K562 (cell line): ENCODE data around the gene CERS3. TPM values are rescaled to one million over a fixed set of nuclear protein-coding genes. Genes with fewer than 3 reads are reported as not detected.

Experiments used
- ATAC-seq: fragments of 200-7000 bp; cut with Tn5 transposase; 3 replicates; pipeline ENCODE4 v1.9.1; 2020; ENCODE audit warnings: moderate library complexity
- BruUV-seq: library from RNA; stranded (reverse); fragments of 400-500 nt; replicated peaks from 2 replicates; lab custom pipeline; 2021; lab: Mats Ljungman, UMichigan
- CTCF ChIA-PET: fragments of 300-600 bp; formaldehyde crosslinking; extraction: SDS; loops from one replicate; lab custom pipeline; 2021; ENCODE audit warnings: low intra/inter-chr PET ratio; lab: Yijun Ruan, JAX
- POLR2A ChIA-PET: fragments of 300-600, 350-650 bp; sonication (Branson Sonifier 250); formaldehyde crosslinking; extraction: SDS; loops from one replicate; lab custom pipeline; 2021; ENCODE audit warnings: antibody characterized with exemption, inconsistent platforms; lab: Yijun Ruan, JAX
- DNase-seq, 4 experiments: peaks; one replicate each; pipeline versions ENCODE4 v3.0.0 to v3.0.0-alpha.2; 2011 to 2018; ENCODE audit warnings: low spot score in 3 of 4, mixed read lengths in 3 of 4; ENCODE audit errors: extremely low read depth in 1 of 4
- FAIRE-seq: peaks from 2 replicates; lab custom pipeline; 2011; peaks lifted over from hg19 to GRCh38; lab: Jason Lieb, UNC
- H2AFZ ChIP-seq: 2 replicates; pipeline ENCODE4 v1.6.0; 2011; ENCODE audit warnings: low read depth, low read length, control low read depth, inconsistent platforms
- H3K27ac ChIP-seq: fragments of 200-600 bp; 3 replicates; pipeline ENCODE4 v1.8.0; 2011; ENCODE audit warnings: low read depth, mild to moderate bottlenecking, control low read depth, inconsistent platforms, low read length, moderate library complexity, mixed read lengths; ENCODE audit errors: extremely low read depth
- H3K27me3 ChIP-seq, 2 experiments: fragments of 300-600 bp in 1 of 2; 2 replicates in 1 of 2; 3 replicates in 1 of 2; pipeline versions ENCODE4 v1.6.0 to v1.8.0; 2011; ENCODE audit warnings: inconsistent platforms in 2 of 2, low read length in 2 of 2, mild to moderate bottlenecking in 1 of 2, mixed read lengths in 1 of 2, moderate library complexity in 1 of 2; ENCODE audit not compliant: control insufficient read depth in 2 of 2, insufficient read depth in 2 of 2
- H3K36me3 ChIP-seq: fragments of 300-600 bp; 3 replicates; pipeline ENCODE4 v1.8.0; 2011; ENCODE audit warnings: mild to moderate bottlenecking, low read length, inconsistent platforms; ENCODE audit not compliant: control insufficient read depth, insufficient read depth
- H3K4me1 ChIP-seq, 2 experiments: fragments of 200-600 bp in 1 of 2; replicated peaks in 1 of 2; 2 replicates in 1 of 2; 3 replicates in 1 of 2; pipeline versions ENCODE4 v1.5.1 to v1.8.0; 2011; ENCODE audit warnings: inconsistent platforms in 2 of 2, low read length in 2 of 2, mild to moderate bottlenecking in 1 of 2, mixed read lengths in 1 of 2, moderate library complexity in 1 of 2; ENCODE audit not compliant: control insufficient read depth in 2 of 2, insufficient read depth in 2 of 2
- H3K4me2 ChIP-seq: 2 replicates; pipeline ENCODE4 v1.6.1; 2011; ENCODE audit warnings: low read length, control low read depth, inconsistent platforms, mixed read lengths; ENCODE audit not compliant: insufficient read depth
- H3K4me3 ChIP-seq: fragments of 200-600 bp; sonication (generic), shearing (Covaris generic); 2 replicates; pipeline ENCODE4 v1.5.1; 2016; ENCODE audit warnings: control low read depth, inconsistent platforms
- H3K79me2 ChIP-seq: fragments of 200-600 bp; 3 replicates; pipeline ENCODE4 v1.8.0; 2011; ENCODE audit warnings: low read length, inconsistent platforms; ENCODE audit not compliant: control insufficient read depth, insufficient read depth
- H3K9ac ChIP-seq, 2 experiments: 2 replicates each; pipeline versions ENCODE4 v1.6.0 to v1.6.1; 2011; ENCODE audit warnings: low read depth in 2 of 2, low read length in 2 of 2, control low read depth in 1 of 2, inconsistent platforms in 1 of 2, mild to moderate bottlenecking in 1 of 2, mixed read lengths in 1 of 2; ENCODE audit not compliant: insufficient read depth in 1 of 2
- H3K9me1 ChIP-seq: one replicate; pipeline ENCODE4 v1.6.0; 2011; ENCODE audit warnings: inconsistent platforms, mild to moderate bottlenecking, low read length, moderate library complexity; ENCODE audit not compliant: control insufficient read depth, insufficient read depth
- H3K9me3 ChIP-seq: replicated peaks from 2 replicates; pipeline ENCODE4 v1.5.1; 2011; ENCODE audit warnings: low read depth, low read length, inconsistent platforms; ENCODE audit not compliant: control insufficient read depth, insufficient read depth
- H4K20me1 ChIP-seq: replicated peaks from 2 replicates; pipeline ENCODE4 v1.6.1; 2011; ENCODE audit warnings: low read length, inconsistent platforms, mixed read lengths; ENCODE audit not compliant: control insufficient read depth, insufficient read depth
- LCOR ChIP-seq: sonication (generic); formaldehyde crosslinking; IDR thresholded peaks from 2 replicates; pipeline ENCODE4 v1.8.0; 2022; ENCODE audit warnings: mild to moderate bottlenecking, missing genetic modification reagents
- NFXL1 ChIP-seq: fragments of 450-650 bp; formaldehyde crosslinking; IDR thresholded peaks from 2 replicates; pipeline ENCODE4 v1.4.0; 2021; ENCODE audit warnings: mild to moderate bottlenecking
- PHF21A ChIP-seq: fragments of 450-650 bp; IDR thresholded peaks from 2 replicates; pipeline ENCODE4 v1.6.1; 2017; ENCODE audit warnings: low read depth, borderline replicate concordance
- SIX5 ChIP-seq, 2 experiments: IDR thresholded peaks; 2 replicates each; pipeline ENCODE4 v1.6.1; 2011; ENCODE audit warnings: low read length in 2 of 2, borderline replicate concordance in 1 of 2, low read depth in 1 of 2, mild to moderate bottlenecking in 1 of 2, moderate library complexity in 1 of 2; ENCODE audit not compliant: insufficient read depth in 1 of 2
- TEAD4 ChIP-seq, 2 experiments: sonication (generic) in 1 of 2; formaldehyde crosslinking in 1 of 2; IDR thresholded peaks; 2 replicates each; pipeline versions ENCODE4 v1.6.1 to v1.8.0; 2012 to 2022; ENCODE audit warnings: borderline replicate concordance in 1 of 2, inconsistent platforms in 1 of 2, low read length in 1 of 2, mild to moderate bottlenecking in 1 of 2, missing genetic modification reagents in 1 of 2
- WGBS: fragments of 100-300 bp; shearing (Covaris generic); methylation state at CpG from one replicate; pipeline ENCODE4 v1.1.6; 2016; ENCODE audit warnings: low coverage, mixed read lengths; ENCODE audit not compliant: insufficient coverage; ENCODE audit errors: missing lambda C conversion rate; 5-methylcytosine and 5-hydroxymethylcytosine counted together
- in situ Hi-C: fragments of 300-500 bp; cut with MboI; formaldehyde crosslinking; loops from 4 replicates; pipeline ENCODE4 v1.15.0; 2018; ENCODE audit warnings: inconsistent platforms, mixed read lengths
- intact Hi-C: fragments of 100-400 bp; cut with micrococcal nuclease; formaldehyde crosslinking; loops from 2 replicates; pipeline ENCODE4 v1.14.2; 2022
- polyA plus RNA-seq, 8 experiments: library from polyadenylated mRNA; depleted of rRNA in 4 of 8; stranded (reverse) in 5 of 8; unstranded in 3 of 8; fragments of >200 nt; fragmentation: Nextera tagmentation in 2 of 8; fragmentation: Illumina TruSeq in 1 of 8; extraction: Ambion mirVana in 2 of 8; extraction: Trizol in 1 of 8; gene quantifications; 2 replicates each; pipeline versions ENCODE4 v1.2.1 to v1.2.3, GENCODE V29; 2011 to 2014; ENCODE audit warnings: inconsistent platforms in 1 of 8, missing spikeins in 1 of 8
- total RNA-seq, 7 experiments: library from RNA; depleted of rRNA in 6 of 7; stranded (reverse); fragments of >200 nt in 6 of 7; fragmentation: Illumina TruSeq in 2 of 7; extraction: Trizol in 2 of 7; gene quantifications; 2 replicates each; pipeline versions ENCODE4 v1.2.1 to v1.2.3, GENCODE V29; 2011 to 2021; ENCODE audit warnings: low replicate concordance in 1 of 7
- TF ChIP-seq, protein P1 (sequence below): fragments of 150-350 bp; IDR thresholded peaks from 2 replicates; pipeline ENCODE4 v1.6.1; 2014; ENCODE audit warnings: low read depth, mild to moderate bottlenecking, low read length, borderline replicate concordance

CERS3 gene
- total and polyA plus RNA-seq, 9 of the 15 experiments (the other 6 are each of a cell fraction or from before 2014, with no cell fraction given), result not detected

DNA sequence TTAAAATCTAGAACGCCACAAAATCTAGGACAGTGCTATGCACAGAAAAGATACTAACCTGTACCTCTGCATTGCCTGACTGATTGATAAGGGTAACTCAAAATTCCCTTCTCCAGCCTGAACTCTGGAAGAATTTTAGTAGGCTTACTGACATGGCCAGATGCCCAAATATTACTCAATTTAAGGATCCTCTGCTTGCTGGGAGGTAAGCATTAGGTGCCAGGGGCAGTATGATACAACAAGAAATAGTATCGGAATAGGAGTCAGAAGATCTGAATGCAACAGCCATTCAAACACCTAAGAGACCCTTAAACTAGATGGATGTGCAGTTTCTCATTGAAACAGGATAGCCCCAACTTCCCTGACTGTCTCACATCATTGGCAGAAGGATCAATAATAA lies 45.4 kb downstream of the CERS3 start:
- no peak for ATAC-seq
- Histone ChIP-seq H3K79me2 (no peaks in the 10 kb centered on the region), H3K4me3 (no peak overlapping the region), H3K27me3 (peaks cover 0 to 4% of the 10 kb centered on the region in 2 experiments; a peak in 1 of 5 replicates), H3K36me3 (no peaks in the 10 kb centered on the region), H3K4me1 (no peaks in the 10 kb centered on the region), H4K20me1 (no peaks in the 10 kb centered on the region), H2AFZ (no peak overlapping the region), H3K4me2 (no peak overlapping the region), H3K27ac (no peak overlapping the region), H3K9me1 (no peaks in the 10 kb centered on the region), H3K9ac (no peak overlapping the region), H3K9me3 (no peaks in the 10 kb centered on the region)
- POLR2A ChIA-PET, result no interaction called here
- in situ Hi-C loops (no loop called here), intact Hi-C loops (no loop called here)
- 11% methylated on average over 2 of the region's 2 CpGs for WGBS
- FAIRE-seq, result no peak
- BruUV-seq, result no TSS peak
- no peak for DNase-seq
- TF ChIP-seq, protein P1, sequence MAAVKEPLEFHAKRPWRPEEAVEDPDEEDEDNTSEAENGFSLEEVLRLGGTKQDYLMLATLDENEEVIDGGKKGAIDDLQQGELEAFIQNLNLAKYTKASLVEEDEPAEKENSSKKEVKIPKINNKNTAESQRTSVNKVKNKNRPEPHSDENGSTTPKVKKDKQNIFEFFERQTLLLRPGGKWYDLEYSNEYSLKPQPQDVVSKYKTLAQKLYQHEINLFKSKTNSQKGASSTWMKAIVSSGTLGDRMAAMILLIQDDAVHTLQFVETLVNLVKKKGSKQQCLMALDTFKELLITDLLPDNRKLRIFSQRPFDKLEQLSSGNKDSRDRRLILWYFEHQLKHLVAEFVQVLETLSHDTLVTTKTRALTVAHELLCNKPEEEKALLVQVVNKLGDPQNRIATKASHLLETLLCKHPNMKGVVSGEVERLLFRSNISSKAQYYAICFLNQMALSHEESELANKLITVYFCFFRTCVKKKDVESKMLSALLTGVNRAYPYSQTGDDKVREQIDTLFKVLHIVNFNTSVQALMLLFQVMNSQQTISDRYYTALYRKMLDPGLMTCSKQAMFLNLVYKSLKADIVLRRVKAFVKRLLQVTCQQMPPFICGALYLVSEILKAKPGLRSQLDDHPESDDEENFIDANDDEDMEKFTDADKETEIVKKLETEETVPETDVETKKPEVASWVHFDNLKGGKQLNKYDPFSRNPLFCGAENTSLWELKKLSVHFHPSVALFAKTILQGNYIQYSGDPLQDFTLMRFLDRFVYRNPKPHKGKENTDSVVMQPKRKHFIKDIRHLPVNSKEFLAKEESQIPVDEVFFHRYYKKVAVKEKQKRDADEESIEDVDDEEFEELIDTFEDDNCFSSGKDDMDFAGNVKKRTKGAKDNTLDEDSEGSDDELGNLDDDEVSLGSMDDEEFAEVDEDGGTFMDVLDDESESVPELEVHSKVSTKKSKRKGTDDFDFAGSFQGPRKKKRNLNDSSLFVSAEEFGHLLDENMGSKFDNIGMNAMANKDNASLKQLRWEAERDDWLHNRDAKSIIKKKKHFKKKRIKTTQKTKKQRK, result no peak
- TF ChIP-seq PHF21A, result no peak
- no peak for TF ChIP-seq TEAD4 (IDR thresholded peaks at IDR 0.05; ENCODE audit: low read length)
- no peak for TF ChIP-seq TEAD4 (CRISPR knock-in tag; IDR thresholded peaks at IDR 0.05; ENCODE audit: borderline replicate concordance)
- no peak for TF ChIP-seq SIX5 (IDR thresholded peaks at IDR 0.05; ENCODE audit: borderline replicate concordance in 1 of 2, insufficient read depth in 1 of 2, low read depth in 1 of 2, low read length in 2 of 2)
- TF ChIP-seq NFXL1 (CRISPR knock-in tag), result no peak
- no peak for TF ChIP-seq LCOR (CRISPR knock-in tag)
- CTCF ChIA-PET, result no interaction called here
